HG02938 (cell line): ENCODE results near the gene BMP6.

Experiments used
- ATAC-seq: cut with Tn5 transposase; IDR thresholded peaks from one replicate; pipeline ENCODE4 v1.9.1; 2021; ENCODE audit warnings: mild to moderate bottlenecking, moderate library complexity; ENCODE audit not compliant: unreplicated experiment

The BMP6 gene

DNA sequence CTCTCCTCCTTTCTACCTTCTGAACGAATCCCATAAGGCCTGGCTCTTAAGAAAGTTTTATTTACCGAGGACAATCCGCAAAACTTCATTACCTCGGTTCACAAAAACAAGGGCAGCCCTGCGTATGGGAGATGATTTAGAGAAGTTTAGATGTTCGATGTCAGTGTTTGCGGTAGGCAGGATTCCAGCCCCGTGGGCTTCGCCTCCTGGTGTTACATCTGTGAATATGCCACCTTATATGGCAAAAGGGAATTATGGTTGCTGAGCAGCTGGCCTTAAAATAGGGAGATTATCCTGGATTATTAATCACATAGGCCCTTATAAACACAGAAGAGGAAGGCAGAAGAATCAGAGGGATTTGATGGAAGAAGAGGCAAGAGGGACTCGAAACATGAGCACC lies 21.1 kb downstream of the BMP6 start:
- ATAC-seq, result no peak

DNA sequence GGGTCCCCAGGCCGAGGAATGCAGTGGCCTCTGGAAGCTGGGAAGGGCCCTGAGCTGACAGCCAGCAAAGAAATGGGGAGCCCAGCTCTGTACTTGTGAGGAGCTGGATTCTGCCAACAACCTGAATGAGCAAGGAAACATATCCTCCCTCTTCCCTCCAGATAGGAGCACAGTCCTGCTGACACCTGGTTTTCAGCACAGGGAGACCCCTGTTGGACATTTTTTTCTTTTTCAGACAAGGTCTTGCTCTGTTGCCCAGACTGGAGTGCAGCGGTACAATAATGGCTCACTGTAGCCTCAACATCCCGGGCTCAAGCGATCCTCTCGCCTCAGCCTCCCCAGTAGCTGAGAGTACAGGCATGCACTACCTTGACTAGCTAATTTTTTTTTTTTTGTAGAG lies 21.5 kb downstream of the BMP6 start:
- ATAC-seq, result no peak

DNA sequence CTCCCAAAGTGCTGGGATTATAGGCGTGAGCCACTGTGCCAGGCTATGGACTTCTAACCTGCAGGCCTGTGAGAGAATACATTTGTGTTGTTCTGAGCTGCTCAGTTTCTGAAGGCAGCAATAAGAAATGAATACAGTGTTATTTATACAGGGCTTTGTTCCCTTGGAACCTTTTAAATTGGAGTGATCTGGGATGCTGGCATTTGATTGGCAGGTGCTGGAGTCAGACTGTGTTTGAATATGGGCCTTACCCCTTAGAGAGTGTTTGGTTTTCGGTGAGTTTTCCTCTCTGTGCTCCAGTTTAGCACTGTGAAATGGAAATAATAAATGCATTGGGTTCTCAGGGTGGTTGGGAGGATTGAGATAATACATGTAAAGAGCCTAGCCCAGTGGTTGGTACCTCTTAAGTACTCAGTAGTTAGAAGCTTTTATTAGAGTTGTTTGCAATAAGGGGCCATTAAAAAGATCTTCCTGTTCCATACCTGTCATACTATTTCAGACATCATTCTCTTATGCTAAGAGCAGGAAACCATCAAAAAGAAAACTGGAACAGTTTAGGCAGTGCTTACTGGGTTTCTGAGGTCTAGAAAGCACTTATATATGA lies 22.1 kb downstream of the BMP6 start:
- ATAC-seq, result no peak

DNA sequence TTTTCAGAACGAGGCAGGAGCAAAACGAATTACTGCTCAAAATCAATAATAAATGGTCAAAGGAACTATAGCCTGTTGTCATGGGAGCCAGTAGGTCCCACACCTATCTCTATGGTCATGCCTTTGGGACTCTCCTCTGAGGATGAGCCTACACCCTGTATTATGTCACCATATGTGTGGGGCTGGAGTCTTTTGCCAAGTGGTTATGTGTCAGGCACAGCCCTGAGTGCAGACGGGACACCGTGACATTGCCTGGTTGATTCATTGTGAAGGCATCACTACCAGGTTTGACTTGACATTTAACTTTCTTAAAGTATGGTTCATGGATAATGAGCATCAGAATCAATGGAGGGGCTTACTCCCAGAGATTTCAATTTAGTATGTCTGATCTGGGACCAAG lies 23.6 kb downstream of the BMP6 start:
- ATAC-seq, result no peak

DNA sequence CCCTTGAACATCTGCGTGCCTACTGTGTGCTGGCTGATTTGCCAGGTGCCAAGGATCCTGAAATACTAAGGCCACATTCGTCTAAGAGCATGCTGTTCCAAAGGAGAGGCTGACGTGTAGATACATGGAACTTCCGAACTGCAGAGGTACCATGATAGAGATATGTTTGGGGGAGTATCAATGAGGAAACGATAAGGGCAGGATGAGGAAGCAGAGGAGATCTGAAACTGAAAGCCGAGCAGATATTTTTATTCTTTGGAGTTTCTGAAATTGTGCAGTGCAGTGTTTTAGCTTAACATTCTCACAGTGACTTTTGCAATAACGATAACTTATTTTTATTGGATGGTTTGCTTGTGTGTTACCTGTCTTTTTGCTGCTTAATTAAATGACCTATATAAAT lies 24.3 kb downstream of the BMP6 start:
- no peak for ATAC-seq

DNA sequence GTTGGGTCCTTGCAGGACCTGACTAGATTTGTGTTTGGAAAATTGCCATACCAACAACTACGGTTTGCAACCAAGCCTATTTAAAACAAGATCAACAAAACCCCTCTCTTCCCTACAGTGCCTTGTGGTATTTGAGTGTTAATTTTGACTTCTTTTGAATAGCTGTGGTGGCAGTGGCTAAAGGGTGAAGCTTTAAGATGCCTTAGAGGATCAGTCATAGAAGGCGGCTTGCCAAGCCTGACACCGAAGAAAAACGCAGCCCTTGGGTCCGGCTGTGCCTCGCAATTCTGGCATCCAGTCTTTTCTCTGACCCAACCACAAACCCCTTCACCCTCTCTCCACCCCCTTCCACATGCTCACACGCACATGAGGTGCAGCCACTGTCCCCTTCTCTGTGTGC lies 32.6 kb downstream of the BMP6 start:
- ATAC-seq, result no peak

DNA sequence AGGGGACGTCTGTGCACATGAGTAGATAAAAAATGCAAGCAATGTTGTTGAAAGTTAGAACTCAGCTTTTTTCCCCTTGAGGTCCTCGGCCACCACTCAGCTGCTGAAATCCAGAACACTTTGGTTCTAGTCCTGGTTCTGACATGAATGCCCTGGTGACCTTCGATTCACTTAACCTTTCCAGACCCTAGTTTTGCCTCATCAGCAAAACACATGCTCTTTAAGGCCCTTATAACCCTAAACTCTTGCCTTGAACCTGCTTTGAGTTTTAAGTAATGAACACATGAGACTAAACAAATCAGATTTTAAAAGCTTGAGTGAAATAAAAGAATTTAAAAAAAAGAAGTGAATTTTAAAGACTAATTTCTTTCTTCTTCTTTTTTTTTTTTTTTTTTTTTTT lies 33.4 kb downstream of the BMP6 start:
- ATAC-seq, result no peak

DNA sequence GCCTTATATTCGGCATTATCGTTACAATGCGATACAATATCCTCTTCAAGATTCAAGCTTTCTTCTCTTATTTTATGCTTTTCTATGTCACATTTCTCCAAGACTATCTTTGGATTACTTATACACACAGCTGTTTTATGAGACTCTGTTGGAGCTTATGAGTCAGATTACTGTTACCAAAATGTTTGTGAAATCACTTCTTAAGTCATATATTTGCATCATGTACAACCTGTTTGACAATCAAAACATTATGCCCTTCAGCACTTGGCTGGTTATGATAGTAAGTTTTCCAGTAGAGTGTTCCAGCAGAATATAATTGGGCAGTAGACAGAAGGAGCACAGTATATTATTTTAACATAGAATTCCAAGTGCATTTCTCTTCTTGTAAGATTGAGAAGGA lies 35.2 kb downstream of the BMP6 start:
- ATAC-seq, result no peak

DNA sequence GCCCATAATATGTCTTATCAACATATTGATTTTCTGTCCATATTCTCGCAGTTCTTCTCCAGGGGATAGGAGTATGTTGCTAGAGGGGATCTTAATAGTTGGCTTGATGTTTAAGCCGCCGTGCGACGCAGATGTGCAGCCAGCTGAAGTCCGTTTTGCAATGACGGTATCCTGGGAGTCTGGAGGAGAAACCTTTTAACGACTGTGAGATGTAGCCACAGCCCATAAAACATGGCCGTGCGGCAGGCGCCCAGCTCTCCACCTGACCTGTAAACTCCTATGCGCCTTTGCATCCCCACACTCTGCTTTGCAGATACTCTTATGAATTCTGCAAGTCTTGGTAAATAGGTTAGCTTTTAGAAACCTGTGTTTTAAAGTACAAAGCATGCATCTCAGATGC lies 36.9 kb downstream of the BMP6 start:
- no peak for ATAC-seq

DNA sequence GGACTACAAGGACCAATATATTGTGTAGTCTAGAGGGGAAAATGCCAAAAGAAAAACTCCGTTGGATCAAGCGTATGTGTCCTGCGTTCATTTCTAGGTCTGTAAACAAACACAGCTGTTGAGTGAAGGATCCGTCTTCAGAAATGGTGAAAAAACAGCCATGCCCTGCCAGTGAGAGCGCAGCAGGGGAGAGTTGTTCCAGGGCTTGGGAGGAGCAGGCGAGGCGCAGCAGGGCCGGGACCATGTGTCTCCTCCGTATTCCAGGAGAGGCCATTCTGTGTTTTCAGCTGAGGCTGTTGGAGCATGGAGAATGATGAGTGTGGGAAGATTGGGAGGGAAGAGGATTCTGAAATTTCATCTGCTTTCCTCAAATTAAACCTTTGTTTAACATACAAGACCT lies 38.0 kb downstream of the BMP6 start:
- ATAC-seq, result no peak

DNA sequence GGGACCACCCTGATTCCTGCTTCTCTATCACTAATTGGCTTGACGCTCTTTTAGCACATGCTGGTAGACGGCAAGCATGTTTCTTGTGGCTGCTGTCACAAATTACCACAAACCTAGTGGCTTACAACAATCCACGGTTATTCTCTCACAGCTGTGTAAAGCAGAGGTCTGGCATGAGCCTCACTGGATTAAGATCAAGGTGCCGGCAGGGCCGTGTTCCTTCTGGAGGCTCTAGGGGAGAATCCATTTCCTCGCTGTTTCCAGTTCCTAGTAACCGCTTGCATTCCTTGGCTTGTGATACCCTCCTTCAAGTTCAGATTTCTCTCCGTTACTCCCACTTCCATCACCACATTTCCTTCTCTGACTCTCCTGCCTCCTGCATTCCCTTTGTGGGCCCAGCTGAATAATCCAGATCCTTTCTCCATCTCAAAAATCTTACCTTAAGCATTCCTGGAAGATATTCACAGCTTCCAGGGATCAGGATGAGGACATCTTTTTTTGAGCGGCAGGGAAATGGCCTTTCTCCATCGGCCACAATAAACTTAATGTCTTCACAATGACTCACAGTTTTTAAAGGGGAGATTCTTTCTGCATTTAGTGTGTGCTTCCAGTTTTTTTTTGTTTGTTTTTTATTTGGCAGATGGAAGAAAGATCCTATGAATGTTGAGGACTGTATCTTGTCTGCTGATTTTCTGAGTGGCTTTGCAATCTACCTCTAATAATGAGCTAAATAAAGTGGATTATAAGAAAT lies 39.9 kb downstream of the BMP6 start:
- ATAC-seq, result no peak

DNA sequence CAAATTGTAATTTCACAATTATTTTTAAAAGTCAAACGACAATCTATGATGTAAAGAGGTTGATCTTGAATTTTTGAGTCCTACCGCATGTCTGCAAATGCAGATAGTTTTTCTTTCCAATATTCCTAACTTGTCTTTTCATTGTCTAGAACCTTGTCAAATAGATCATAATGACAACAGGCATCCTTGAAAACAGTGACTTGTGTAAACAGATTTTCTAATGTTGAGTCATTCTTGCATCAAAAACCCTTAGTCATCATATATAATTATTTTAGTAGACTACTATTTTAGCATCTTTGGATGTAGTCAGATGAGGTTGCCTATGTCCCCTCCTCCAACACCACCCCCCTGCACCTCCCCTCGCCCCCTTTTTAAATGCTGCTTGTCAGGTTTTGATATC lies 43.8 kb downstream of the BMP6 start:
- no peak for ATAC-seq

DNA sequence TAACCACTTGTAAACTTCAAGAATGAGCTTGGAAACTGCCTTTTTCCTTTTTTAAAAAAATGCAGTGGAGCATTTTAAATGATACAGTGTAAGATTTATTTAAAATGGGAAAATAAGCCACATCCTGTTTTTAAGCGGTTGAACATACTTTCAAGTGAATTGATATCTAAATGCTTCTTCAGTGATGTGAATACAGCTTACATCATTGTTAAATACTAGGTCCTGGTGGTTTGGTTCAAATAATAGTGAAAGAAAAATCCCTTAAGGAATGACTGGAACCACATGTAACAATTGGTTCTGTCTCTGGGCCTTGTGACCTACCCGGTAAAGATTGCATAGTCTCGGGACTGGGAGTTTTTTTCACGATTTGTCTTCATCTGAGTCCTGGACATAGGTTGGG lies 44.2 kb downstream of the BMP6 start:
- ATAC-seq, result no peak

DNA sequence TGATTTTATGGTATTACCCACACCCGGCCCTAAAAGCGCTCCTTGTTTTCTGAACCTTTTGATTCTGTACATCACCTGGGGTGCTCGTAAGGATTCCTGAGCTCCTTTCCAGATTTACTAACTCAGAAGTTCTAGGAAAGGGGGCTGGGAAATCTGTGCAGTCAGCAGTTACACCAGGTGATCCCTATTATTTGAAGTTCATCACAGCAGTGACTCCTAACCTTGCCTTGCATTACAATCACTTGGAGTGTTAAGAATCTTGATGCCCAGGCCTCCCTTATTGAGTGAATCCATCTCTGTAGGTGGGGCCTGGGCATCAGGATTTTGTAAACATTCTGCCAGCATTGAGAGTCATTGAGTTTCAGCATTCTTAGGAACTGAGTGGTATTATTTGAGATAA lies 44.7 kb downstream of the BMP6 start:
- no peak for ATAC-seq

DNA sequence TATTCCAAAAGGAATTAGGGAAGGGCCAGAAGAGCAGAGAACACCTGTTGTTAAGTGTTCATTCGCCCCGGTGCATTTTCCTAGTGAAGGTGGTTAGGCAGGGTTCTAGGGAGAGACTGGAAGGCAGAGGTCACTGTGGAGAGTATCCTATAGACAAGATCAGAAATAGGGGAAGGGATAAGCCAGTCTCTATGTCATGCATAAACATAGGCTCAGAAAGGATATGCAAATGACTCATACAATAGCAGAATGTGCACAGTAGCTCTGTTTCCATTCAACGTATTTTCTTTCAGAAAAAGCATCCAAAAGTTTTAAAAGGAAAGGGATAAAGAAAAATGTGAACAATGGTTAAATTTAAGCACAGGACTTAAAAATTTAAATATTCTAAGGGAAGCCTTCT lies 47.4 kb downstream of the BMP6 start:
- ATAC-seq, result no peak

DNA sequence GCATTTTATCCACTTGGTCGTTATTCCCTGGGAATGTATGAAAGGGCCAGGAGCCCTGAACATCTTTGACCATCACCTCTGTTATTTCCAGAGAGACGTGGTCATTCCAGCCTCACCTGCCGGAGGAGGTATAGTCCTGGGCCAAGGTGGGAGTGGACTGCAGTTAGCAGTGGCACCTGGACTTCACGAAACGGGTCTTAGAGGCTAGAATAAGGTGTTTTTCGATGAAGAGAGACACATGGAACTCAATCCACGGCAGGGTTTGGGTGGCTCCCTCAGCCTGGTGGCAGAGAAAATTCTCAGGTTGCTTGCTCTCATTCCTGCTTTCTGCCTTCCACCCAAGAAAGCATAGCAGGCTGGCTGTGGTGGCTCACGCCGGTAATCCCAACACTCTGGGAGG lies 48.0 kb downstream of the BMP6 start:
- no peak for ATAC-seq

DNA sequence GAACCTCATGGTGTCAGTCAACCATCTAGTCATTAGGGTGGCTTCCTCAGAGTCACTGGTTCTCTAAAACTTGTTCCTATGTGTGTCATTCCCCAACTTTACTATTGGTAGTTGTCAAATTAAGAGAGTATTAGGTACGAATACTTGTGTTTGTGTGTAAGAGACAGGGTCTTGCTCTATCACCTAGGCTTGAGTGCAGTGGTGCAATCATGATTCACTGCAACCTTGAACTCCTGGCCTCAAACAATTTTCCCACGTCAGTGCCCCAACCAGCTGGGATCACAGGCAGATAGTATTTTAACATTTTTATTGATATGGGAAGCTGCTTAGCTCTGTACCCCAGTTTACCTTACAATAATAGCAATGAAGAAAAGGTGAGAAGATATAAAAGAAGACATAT lies 50.6 kb downstream of the BMP6 start:
- no peak for ATAC-seq

DNA sequence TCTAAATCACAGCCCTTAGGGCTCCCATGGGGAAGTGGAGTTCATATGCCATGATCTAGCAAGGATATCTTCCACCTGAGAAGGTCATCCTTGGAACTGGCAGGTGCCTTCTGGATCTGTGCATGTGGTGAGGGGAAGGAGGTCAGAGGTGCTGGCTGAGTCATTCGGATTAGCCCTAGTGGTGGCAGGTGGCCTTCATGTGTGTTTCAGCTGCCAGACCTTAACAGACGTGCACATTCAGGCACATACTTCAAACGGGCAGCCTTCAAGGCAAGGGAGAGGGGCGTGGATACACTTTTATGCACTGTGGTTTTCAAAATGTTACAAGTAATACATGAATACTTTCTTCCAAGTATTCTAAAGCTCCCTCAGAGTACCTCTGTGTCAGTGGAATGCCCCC lies 51.2 kb downstream of the BMP6 start:
- ATAC-seq, result no peak

DNA sequence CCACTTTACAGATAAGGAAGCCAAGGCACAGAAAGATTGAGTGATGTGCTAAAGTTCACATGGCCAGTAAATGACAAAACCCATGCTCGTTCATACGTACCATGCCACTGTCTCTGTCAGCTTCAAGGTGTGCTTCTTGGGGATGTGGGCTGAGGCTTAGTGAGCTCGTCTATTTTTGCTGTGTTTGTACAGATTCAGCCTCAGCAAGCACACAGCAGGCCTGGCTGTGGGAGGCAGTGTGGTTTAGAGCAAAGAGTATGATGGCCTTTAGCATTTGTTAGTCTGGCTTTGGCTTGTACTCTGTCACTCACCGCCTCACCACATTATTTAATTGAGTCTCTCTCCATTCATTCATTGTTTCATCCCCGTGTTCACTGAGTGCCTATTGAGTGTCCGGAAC lies 55.3 kb downstream of the BMP6 start:
- ATAC-seq, result no peak

DNA sequence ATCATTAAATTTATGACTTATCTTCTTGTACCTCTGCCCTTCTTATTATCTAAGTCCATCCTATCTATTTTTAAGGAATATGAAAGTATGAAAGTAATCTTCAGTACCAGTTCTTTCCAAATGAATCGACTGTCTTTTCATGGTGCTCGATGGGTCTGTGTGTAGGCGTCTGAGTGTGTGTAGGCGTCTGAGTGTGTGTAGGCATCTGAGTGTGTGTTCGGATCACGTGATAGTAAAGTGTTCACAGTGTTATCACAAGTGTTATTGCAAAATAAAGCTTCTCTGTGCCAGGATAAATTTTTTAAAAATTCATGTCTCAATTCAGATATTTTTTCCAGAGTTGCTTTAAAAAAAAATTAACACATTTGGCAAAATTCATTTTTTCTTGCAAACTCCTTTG lies 58.3 kb downstream of the BMP6 start:
- no peak for ATAC-seq

DNA sequence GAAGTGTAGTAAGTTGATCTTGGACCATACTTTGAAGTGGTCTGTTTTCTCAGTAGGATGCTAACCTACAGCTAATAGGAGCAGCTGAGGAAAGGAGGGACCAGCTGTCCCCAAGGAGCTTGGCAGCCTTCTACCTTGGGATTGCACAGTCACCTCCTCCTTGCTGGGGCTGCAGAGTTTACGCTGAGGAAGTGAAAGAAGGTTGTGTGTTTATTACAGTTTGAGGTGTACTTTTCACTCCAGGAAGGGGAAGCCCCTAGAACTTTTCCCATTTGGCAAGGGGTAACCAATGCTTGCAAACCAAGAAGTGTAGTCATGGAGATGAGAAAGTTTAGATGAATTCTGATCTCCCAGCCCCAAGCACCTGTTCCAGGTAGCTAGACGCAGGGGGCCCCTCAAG lies 58.8 kb downstream of the BMP6 start:
- no peak for ATAC-seq

DNA sequence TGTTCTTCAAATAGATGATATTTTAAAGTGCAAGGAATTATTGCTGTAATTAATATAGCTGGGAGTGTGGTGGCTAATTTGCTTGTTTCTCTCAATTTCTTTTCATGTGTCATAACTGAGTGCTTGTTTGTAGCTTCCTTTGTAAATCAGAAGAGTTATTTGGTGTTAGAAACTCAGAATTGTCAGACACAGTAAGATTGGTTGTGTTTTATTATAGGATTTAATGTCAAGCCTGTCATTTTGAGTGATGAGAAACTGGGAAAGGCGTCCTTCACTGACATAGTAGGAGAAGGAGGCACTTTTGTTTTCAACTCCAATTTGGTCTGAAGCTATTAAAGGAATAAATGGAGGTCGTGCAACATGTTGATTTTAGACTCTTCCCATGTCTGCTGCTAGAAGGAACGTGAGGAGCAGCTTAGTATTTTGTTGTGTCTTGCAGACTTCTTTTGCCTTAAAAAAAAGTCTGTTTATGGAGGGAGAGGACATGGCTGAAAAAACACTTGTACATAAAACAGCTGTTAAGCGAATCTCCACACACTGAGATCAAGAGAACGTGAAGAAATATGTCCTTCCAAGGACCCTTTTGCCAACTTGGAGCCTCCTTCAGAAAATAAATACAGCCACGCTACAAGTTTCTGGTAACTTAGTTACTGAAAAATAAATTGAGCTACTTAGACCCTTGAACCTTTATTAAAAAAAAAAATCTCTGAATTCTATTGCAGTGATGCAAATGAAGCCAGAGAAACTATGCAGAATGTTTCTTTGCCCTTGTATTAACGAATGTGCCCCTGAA lies 59.5 kb downstream of the BMP6 start:
- ATAC-seq, result no peak
